ENCODE measurements around the gene DYNLRB2. TPM values are rescaled to one million over a fixed set of nuclear protein-coding genes. Genes with fewer than 3 reads are reported as not detected.

The DYNLRB2 gene
- total RNA-seq, 4 donors from 2014 or later, result not detected

- Histone ChIP-seq H3K27me3 (no peaks in the 10 kb centered on the region), H3K4me3 (no peak overlapping the region), H3K9me3 (no peaks in the 10 kb centered on the region), H3K36me3 (no peaks in the 10 kb centered on the region), H3K4me1 (no peaks in the 10 kb centered on the region), H3K27ac (no peak overlapping the region)
- DNase-seq, result no peak
- TF ChIP-seq POLR2A (IDR thresholded peaks at IDR 0.05), result no peak
- TF ChIP-seq, protein P1, sequence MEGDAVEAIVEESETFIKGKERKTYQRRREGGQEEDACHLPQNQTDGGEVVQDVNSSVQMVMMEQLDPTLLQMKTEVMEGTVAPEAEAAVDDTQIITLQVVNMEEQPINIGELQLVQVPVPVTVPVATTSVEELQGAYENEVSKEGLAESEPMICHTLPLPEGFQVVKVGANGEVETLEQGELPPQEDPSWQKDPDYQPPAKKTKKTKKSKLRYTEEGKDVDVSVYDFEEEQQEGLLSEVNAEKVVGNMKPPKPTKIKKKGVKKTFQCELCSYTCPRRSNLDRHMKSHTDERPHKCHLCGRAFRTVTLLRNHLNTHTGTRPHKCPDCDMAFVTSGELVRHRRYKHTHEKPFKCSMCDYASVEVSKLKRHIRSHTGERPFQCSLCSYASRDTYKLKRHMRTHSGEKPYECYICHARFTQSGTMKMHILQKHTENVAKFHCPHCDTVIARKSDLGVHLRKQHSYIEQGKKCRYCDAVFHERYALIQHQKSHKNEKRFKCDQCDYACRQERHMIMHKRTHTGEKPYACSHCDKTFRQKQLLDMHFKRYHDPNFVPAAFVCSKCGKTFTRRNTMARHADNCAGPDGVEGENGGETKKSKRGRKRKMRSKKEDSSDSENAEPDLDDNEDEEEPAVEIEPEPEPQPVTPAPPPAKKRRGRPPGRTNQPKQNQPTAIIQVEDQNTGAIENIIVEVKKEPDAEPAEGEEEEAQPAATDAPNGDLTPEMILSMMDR (IDR thresholded peaks at IDR 0.05), result no peak
These were observed 35.6 kb downstream of the DYNLRB2 start for GRCh38 chr16:80576343-80576912.

- Histone ChIP-seq H3K27ac (no peak overlapping the region), H3K27me3 (no peaks in the 10 kb centered on the region), H3K4me1 (no peaks in the 10 kb centered on the region), H3K4me3 (no peak overlapping the region), H3K9me3 (no peaks in the 10 kb centered on the region), H3K36me3 (no peaks in the 10 kb centered on the region)
- TF ChIP-seq, protein P1 (IDR thresholded peaks at IDR 0.05), result no peak
- no peak for TF ChIP-seq POLR2A (IDR thresholded peaks at IDR 0.05)
- no peak for DNase-seq
These were observed 36.9 kb downstream of the DYNLRB2 start for GRCh38 chr16:80577485-80578280.

DNA sequence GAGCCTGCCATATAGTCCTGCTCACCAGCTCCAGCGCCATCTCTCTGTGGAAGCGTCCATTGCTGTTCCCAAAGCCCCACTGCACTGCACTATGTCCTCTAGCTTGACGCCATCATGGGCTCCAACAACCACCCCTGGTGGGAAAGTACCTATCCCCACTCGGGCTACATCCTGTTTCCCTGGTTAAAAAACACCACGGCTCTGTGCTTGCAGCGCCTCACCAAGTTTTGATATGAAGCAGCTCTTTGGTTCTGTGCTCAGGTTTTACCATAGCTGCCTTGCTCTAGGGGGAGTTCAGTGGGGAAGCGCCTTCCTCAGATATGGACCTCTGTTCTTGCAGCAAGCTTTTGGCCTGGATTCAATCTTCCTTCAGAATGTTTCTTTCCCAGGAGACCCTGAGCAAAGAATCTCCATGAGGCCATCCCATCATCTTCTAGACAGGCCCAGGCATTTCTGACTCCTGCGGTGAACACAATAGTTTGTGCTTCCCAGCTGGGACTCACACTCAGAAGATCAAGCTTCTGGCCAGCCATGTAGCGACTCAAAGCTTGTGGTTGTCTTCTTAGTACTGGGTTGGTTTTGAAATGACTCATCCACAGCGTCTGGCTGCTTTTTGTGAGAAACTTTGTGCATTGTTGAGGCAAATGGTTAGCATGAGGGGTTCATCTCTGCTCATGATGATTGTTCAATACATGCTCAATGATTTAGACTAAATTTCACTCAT lies 39.5 kb downstream of the DYNLRB2 start:
- H3K4me3 ChIP-seq, result no peak overlapping the region
- DNase-seq, result peak in 2 of 3 donors; percentile 55 to 58
- no peaks in the 10 kb centered on the region for H3K36me3 ChIP-seq
- no peak for TF ChIP-seq POLR2A (IDR thresholded peaks at IDR 0.05)
- TF ChIP-seq, protein P1 (IDR thresholded peaks at IDR 0.05), result no peak
- H3K27ac ChIP-seq, result peak overlapping the region in 3 of 4 donors; percentile 16 to 52 (median 27)
- no peaks in the 10 kb centered on the region for H3K9me3 ChIP-seq
- no peaks in the 10 kb centered on the region for H3K27me3 ChIP-seq
- H3K4me1 ChIP-seq, result no peaks in the 10 kb centered on the region

DNA sequence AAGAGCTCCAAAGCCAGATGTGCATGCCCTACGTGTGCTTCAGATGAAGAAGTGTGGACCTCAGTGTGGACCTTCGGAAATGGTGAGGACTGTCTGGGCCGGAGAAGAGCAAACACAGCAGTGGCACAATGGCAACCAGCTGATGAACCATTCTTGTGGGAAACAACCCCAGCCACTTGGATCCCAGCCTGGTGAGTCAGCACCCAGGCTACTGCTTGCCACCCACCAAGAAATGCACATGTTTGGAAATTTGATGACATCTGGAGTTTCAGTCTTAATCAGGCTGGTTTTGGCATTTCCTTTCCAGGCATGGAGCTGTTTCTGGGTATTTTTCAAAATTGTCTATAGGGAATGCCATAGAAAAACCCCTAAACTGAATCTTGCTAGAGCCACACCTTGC lies 42.7 kb downstream of the DYNLRB2 start:
- DNase-seq, result no peak
- TF ChIP-seq, protein P1 (IDR thresholded peaks at IDR 0.05), result no peak
- TF ChIP-seq POLR2A (IDR thresholded peaks at IDR 0.05), result no peak
- Histone ChIP-seq H3K4me3 (no peak overlapping the region), H3K27ac (no peak overlapping the region), H3K9me3 (no peaks in the 10 kb centered on the region), H3K36me3 (no peaks in the 10 kb centered on the region), H3K4me1 (no peaks in the 10 kb centered on the region), H3K27me3 (no peaks in the 10 kb centered on the region)

DNA sequence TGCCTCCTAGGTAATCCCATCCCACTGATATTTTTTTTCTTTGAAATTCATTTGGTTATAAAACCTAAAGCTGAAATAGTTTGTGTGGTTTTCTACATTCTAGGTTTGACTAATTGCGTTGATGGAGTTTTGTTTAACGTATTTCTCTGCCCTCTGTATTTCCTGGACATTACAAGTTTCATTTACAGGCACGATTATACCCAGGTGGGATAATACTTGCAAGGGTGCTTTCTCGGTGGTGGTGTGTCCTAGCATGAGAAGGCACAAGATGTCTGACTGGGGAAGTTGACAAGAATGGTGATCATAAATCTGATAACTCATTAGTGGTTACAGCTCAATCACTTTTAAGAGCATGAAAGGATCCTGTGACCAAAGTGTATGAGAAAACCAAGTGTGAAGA lies 45.0 kb downstream of the DYNLRB2 start:
- Histone ChIP-seq H3K27me3 (no peaks in the 10 kb centered on the region), H3K36me3 (no peaks in the 10 kb centered on the region), H3K4me3 (no peak overlapping the region), H3K9me3 (no peaks in the 10 kb centered on the region), H3K4me1 (no peaks in the 10 kb centered on the region), H3K27ac (no peak overlapping the region)
- DNase-seq, result no peak
- TF ChIP-seq, protein P1 (IDR thresholded peaks at IDR 0.05), result no peak
- no peak for TF ChIP-seq POLR2A (IDR thresholded peaks at IDR 0.05)
